H1 (cell line): Measurements from ENCODE around the gene TNFSF12.

Experiments
- BRCA1 ChIP-seq: IDR thresholded peaks from 2 replicates; pipeline ENCODE4 v1.6.1; 2012; ENCODE audit warnings: low read depth, low read length, improper control_type of control experiment
- CBX5 ChIP-seq: fragments of 300-800, 300-1000 bp; sonication (generic); IDR thresholded peaks from 2 replicates; pipeline ENCODE4 v1.7.1; 2016; ENCODE audit warnings: antibody characterized with exemption, low read length, low read depth
- CHD2 ChIP-seq: IDR thresholded peaks from 2 replicates; pipeline ENCODE4 v1.6.1; 2012; ENCODE audit warnings: low read length, improper control_type of control experiment
- EZH2 ChIP-seq: fragments of 200-600 bp; sonication (generic); IDR thresholded peaks from 2 replicates; pipeline ENCODE4 v1.7.1; 2012; ENCODE audit warnings: low read depth, mild to moderate bottlenecking, moderate library complexity, low read length, inconsistent platforms; ENCODE audit not compliant: severe bottlenecking
- GTF2F1 ChIP-seq: IDR thresholded peaks from 2 replicates; pipeline ENCODE4 v1.6.1; 2012; ENCODE audit warnings: low read depth, low read length, improper control_type of control experiment, borderline replicate concordance
- JUND ChIP-seq: IDR thresholded peaks from 2 replicates; pipeline ENCODE4 v1.6.1; 2011; ENCODE audit warnings: mild to moderate bottlenecking, improper control_type of control experiment, low read length
- NRF1 ChIP-seq: IDR thresholded peaks from 2 replicates; pipeline ENCODE4 v1.6.1; 2011; ENCODE audit warnings: mild to moderate bottlenecking, low read depth, low read length, improper control_type of control experiment
- POLR2A ChIP-seq, 2 experiments: IDR thresholded peaks; 1 replicate in 1 of 2; 2 replicates in 1 of 2; pipeline ENCODE4 v1.6.1; 2011; ENCODE audit warnings: low read depth in 2 of 2, low read length in 2 of 2, mild to moderate bottlenecking in 2 of 2; ENCODE audit errors: control extremely low read depth in 1 of 2
- RAD21 ChIP-seq, 2 experiments: IDR thresholded peaks in 1 of 2; conservative IDR thresholded peaks in 1 of 2; 2 replicates each; pipeline ENCODE4 v1.6.1; 2011; ENCODE audit warnings: low read depth in 2 of 2, low read length in 2 of 2, improper control_type of control experiment in 1 of 2, inconsistent platforms in 1 of 2, mild to moderate bottlenecking in 1 of 2, moderate library complexity in 1 of 2
- SIRT6 ChIP-seq: IDR thresholded peaks from one replicate; pipeline ENCODE4 v1.7.1; 2012; ENCODE audit warnings: low read length, inconsistent platforms
- SP2 ChIP-seq: IDR thresholded peaks from 2 replicates; pipeline ENCODE4 v1.6.1; 2012; ENCODE audit warnings: mild to moderate bottlenecking, low read length, inconsistent platforms
- TCF12 ChIP-seq: IDR thresholded peaks from 2 replicates; pipeline ENCODE4 v1.6.1; 2011; ENCODE audit warnings: low read depth, mild to moderate bottlenecking, low read length
- TF ChIP-seq, protein P1 (sequence below), 3 experiments: IDR thresholded peaks; 1 replicate in 2 of 3; 2 replicates in 1 of 3; pipeline versions ENCODE4 v1.5.1 to v1.6.1; 2011; ENCODE audit warnings: low read length in 3 of 3, mild to moderate bottlenecking in 3 of 3, inconsistent platforms in 2 of 3, low read depth in 1 of 3, moderate library complexity in 1 of 3; ENCODE audit not compliant: insufficient read depth in 1 of 3; ENCODE audit errors: control extremely low read depth in 1 of 3

DNA sequence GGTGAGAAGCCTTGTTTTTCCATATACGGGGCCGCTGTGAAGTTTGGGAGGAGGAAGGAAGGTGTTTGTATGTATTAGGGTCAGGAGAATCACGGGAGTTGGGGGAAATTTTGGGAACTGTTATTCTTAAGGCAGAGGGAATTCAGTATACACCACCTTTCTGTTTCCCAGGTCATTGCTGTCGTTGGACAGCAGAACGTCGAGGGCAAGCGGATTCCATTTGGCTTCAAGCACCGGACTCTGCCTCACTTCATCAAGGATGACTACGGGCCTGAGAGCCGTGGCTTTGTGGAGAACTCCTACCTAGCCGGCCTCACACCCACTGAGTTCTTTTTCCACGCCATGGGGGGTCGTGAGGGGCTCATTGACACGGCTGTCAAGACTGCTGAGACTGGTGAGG, 47.1 kb upstream of the TNFSF12 start:
- TF ChIP-seq NRF1 (no peak), GTF2F1 (no peak), POLR2A (IDR thresholded peaks at IDR 0.05; ENCODE audit: control extremely low read depth in 1 of 2, low read depth in 2 of 2, low read length in 2 of 2) (no peak), CHD2 (no peak), JUND (no peak), SIRT6 (no peak), SP2 (no peak), BRCA1 (no peak), EZH2 (no peak), TCF12 (no peak), RAD21 (IDR thresholded peaks at IDR 0.05 in 1 of 2, conservative IDR thresholded peaks at IDR 0.05 in 1 of 2; ENCODE audit: low read depth in 2 of 2, low read length in 2 of 2) (no peak), CBX5 (no peak)
- TF ChIP-seq, protein P1, sequence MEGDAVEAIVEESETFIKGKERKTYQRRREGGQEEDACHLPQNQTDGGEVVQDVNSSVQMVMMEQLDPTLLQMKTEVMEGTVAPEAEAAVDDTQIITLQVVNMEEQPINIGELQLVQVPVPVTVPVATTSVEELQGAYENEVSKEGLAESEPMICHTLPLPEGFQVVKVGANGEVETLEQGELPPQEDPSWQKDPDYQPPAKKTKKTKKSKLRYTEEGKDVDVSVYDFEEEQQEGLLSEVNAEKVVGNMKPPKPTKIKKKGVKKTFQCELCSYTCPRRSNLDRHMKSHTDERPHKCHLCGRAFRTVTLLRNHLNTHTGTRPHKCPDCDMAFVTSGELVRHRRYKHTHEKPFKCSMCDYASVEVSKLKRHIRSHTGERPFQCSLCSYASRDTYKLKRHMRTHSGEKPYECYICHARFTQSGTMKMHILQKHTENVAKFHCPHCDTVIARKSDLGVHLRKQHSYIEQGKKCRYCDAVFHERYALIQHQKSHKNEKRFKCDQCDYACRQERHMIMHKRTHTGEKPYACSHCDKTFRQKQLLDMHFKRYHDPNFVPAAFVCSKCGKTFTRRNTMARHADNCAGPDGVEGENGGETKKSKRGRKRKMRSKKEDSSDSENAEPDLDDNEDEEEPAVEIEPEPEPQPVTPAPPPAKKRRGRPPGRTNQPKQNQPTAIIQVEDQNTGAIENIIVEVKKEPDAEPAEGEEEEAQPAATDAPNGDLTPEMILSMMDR (IDR thresholded peaks at IDR 0.05; ENCODE audit: control extremely low read depth in 1 of 3, insufficient read depth in 1 of 3, low read depth in 1 of 3, low read length in 3 of 3) = no peak
